IMR-90 (cell line): Measurements from ENCODE around the gene RPTOR. TPM values are rescaled to one million over a fixed set of nuclear protein-coding genes. Genes with fewer than 3 reads are reported as not detected.

Experiments used
- ATAC-seq: fragments of 200-7000 bp; cut with Tn5 transposase; 2 replicates; pipeline ENCODE4 v1.9.1; 2020; ENCODE audit warnings: low read depth, mild to moderate bottlenecking, moderate library complexity
- BruUV-seq: library from RNA; stranded (reverse); fragments of 400-500 nt; replicated peaks from 2 replicates; lab custom pipeline; 2021; lab: Mats Ljungman, UMichigan
- CTCF ChIA-PET: fragments of 300-600 bp; formaldehyde crosslinking; extraction: SDS; loops from one replicate; lab custom pipeline; 2021; ENCODE audit warnings: antibody characterized with exemption; lab: Yijun Ruan, JAX
- POLR2A ChIA-PET: fragments of 300-600 bp; sonication (Branson Sonifier 250); formaldehyde crosslinking; loops from one replicate; lab custom pipeline; 2022; ENCODE audit warnings: antibody characterized with exemption; ENCODE audit not compliant: unreplicated experiment; lab: Charles Lee
- DNase-seq: peaks from one replicate; pipeline ENCODE4 v3.0.0; 2013
- H2AFZ ChIP-seq: replicated peaks from 2 replicates; pipeline ENCODE3; 2013; ENCODE audit warnings: low read length, mild to moderate bottlenecking; ENCODE audit not compliant: poor library complexity
- H2AK5ac ChIP-seq: 2 replicates; pipeline ENCODE4 v1.6.1; 2013; ENCODE audit warnings: low read depth, low read length, inconsistent platforms
- H2AK9ac ChIP-seq: replicated peaks from 2 replicates; pipeline ENCODE3; 2013; ENCODE audit warnings: mild to moderate bottlenecking, low read depth, low read length, moderate library complexity; ENCODE audit not compliant: poor library complexity
- H2BK120ac ChIP-seq: 2 replicates; pipeline ENCODE4 v1.6.1; 2013; ENCODE audit warnings: low read depth, low read length, inconsistent platforms
- H2BK15ac ChIP-seq: 3 replicates; pipeline ENCODE4 v1.6.1; 2013; ENCODE audit warnings: low read depth, low read length, inconsistent platforms
- H2BK20ac ChIP-seq: 2 replicates; pipeline ENCODE4 v1.6.1; 2013; ENCODE audit warnings: low read depth, mild to moderate bottlenecking, inconsistent platforms, low read length, moderate library complexity
- H2BK5ac ChIP-seq: 2 replicates; pipeline ENCODE4 v1.6.1; 2013; ENCODE audit warnings: mild to moderate bottlenecking, low read depth, low read length, inconsistent platforms; ENCODE audit not compliant: poor library complexity, severe bottlenecking
- H3K14ac ChIP-seq: replicated peaks from 2 replicates; pipeline ENCODE4 v1.6.1; 2013; ENCODE audit warnings: low read depth, low read length, inconsistent platforms
- H3K18ac ChIP-seq: 2 replicates; pipeline ENCODE4 v1.6.1; 2013; ENCODE audit warnings: low read depth, low read length, control low read depth
- H3K23ac ChIP-seq: 2 replicates; pipeline ENCODE4 v1.6.1; 2013; ENCODE audit warnings: low read depth, low read length, inconsistent platforms
- H3K27ac ChIP-seq: 2 replicates; pipeline ENCODE4 v1.5.1; 2013; ENCODE audit warnings: mild to moderate bottlenecking, control low read depth, low read length; ENCODE audit not compliant: insufficient read depth
- H3K27me3 ChIP-seq: 2 replicates; pipeline ENCODE4 v1.6.1; 2013; ENCODE audit warnings: low read length; ENCODE audit not compliant: control insufficient read depth, insufficient read depth
- H3K36me3 ChIP-seq: 2 replicates; pipeline ENCODE4 v1.6.1; 2013; ENCODE audit warnings: low read length, mixed read lengths; ENCODE audit not compliant: control insufficient read depth, insufficient read depth
- H3K4ac ChIP-seq: 2 replicates; pipeline ENCODE4 v1.6.1; 2013; ENCODE audit warnings: low read depth, low read length, inconsistent platforms
- H3K4me1 ChIP-seq: 2 replicates; pipeline ENCODE4 v1.6.1; 2013; ENCODE audit warnings: low read length, mixed read lengths; ENCODE audit not compliant: control insufficient read depth, insufficient read depth
- H3K4me2 ChIP-seq: 2 replicates; pipeline ENCODE4 v1.6.1; 2013; ENCODE audit warnings: low read depth, mild to moderate bottlenecking, control low read depth, low read length, moderate library complexity
- H3K4me3 ChIP-seq: 2 replicates; pipeline ENCODE4 v1.5.1; 2013; ENCODE audit warnings: low read depth, mild to moderate bottlenecking, control low read depth, low read length, moderate library complexity; ENCODE audit not compliant: insufficient read depth
- H3K56ac ChIP-seq: 2 replicates; pipeline ENCODE4 v1.6.1; 2013; ENCODE audit warnings: low read length, inconsistent platforms; ENCODE audit not compliant: insufficient read depth; ENCODE audit errors: extremely low read depth
- H3K79me1 ChIP-seq, 2 experiments: 2 replicates each; pipeline ENCODE4 v1.6.1; 2013; ENCODE audit warnings: low read length in 2 of 2, inconsistent platforms in 1 of 2, low read depth in 1 of 2
- H3K9ac ChIP-seq: 2 replicates; pipeline ENCODE4 v1.6.1; 2013; ENCODE audit warnings: low read depth, low read length, control low read depth
- H3K9me1 ChIP-seq: 2 replicates; pipeline ENCODE4 v1.6.1; 2013; ENCODE audit warnings: low read length, inconsistent platforms; ENCODE audit not compliant: insufficient read depth
- H3K9me3 ChIP-seq: 2 replicates; pipeline ENCODE4 v1.6.1; 2013; ENCODE audit warnings: low read length; ENCODE audit not compliant: control insufficient read depth, insufficient read depth
- H4K20me1 ChIP-seq: 2 replicates; pipeline ENCODE4 v1.6.1; 2013; ENCODE audit warnings: low read length, inconsistent platforms; ENCODE audit not compliant: insufficient read depth
- H4K5ac ChIP-seq: 2 replicates; pipeline ENCODE4 v1.6.1; 2013; ENCODE audit warnings: mild to moderate bottlenecking, low read depth, low read length, control low read depth
- H4K8ac ChIP-seq, 2 experiments: 2 replicates each; pipeline ENCODE4 v1.6.1; 2013; ENCODE audit warnings: low read depth in 2 of 2, low read length in 2 of 2, control low read depth in 1 of 2, inconsistent platforms in 1 of 2
- H4K91ac ChIP-seq: 2 replicates; pipeline ENCODE4 v1.6.1; 2013; ENCODE audit warnings: low read depth, low read length, inconsistent platforms; ENCODE audit not compliant: insufficient read depth
- CHD1 ChIP-seq: IDR thresholded peaks from 2 replicates; pipeline ENCODE4 v1.6.1; 2012; ENCODE audit warnings: low read depth, low read length, improper control_type of control experiment
- POLR2A ChIP-seq: IDR thresholded peaks from 2 replicates; pipeline ENCODE4 v1.6.1; 2012; ENCODE audit warnings: mild to moderate bottlenecking, low read depth, low read length
- RCOR1 ChIP-seq: IDR thresholded peaks from 2 replicates; pipeline ENCODE4 v1.6.1; 2012; ENCODE audit warnings: mild to moderate bottlenecking, low read length, improper control_type of control experiment; ENCODE audit not compliant: insufficient replicate concordance
- WGBS, 2 experiments: methylation state at CpG; one replicate each; pipeline versions ENCODE4 v1.1.5 to v1.1.7; 2013; ENCODE audit warnings: missing lambda C conversion rate in 2 of 2; ENCODE audit not compliant: insufficient read length in 1 of 2; ENCODE audit errors: extremely low coverage in 2 of 2; 5-methylcytosine and 5-hydroxymethylcytosine counted together
- dilution Hi-C: fragments of 300-500 bp; cut with HindIII; formaldehyde crosslinking; loops from one replicate; pipeline ENCODE4 v1.14.3; 2018; ENCODE audit warnings: low sequenced_read_pairs; ENCODE audit not compliant: unreplicated experiment
- in situ Hi-C: fragments of 300-500 bp; cut with MboI; formaldehyde crosslinking; loops from 3 replicates; pipeline ENCODE4 v1.14.3; 2019; ENCODE audit warnings: low sequenced_read_pairs, inconsistent platforms, mixed read lengths
- intact Hi-C: fragments of 100-400 bp; cut with micrococcal nuclease; formaldehyde crosslinking; loops from 2 replicates; pipeline ENCODE4 v1.10.0; 2022
- polyA plus RNA-seq, 3 experiments: library from polyadenylated mRNA; depleted of rRNA; stranded (reverse); fragments of >200 nt; gene quantifications; 2 replicates each; pipeline ENCODE4 v1.2.3, GENCODE V29; 2012; ENCODE audit warnings: low replicate concordance in 1 of 3
- total RNA-seq: library from RNA; depleted of rRNA; stranded (reverse); fragments of >200 nt; gene quantifications from 2 replicates; pipeline ENCODE4 v1.2.3, GENCODE V29; 2012

Gene RPTOR
- total and polyA plus RNA-seq, 2 of the 4 experiments (the other 2 are of a cell fraction), result 10.8 to 14.7 TPM

- H3K79me1 ChIP-seq, result no peaks in the 10 kb centered on the region; a peak in 1 of 4 replicates
- intact Hi-C loops (no loop called here), in situ Hi-C loops (no loop called here), dilution Hi-C loops (no loop called here)
- H2AK5ac ChIP-seq, result no peak overlapping the region
- H2BK20ac ChIP-seq, result no peak overlapping the region
- H2BK5ac ChIP-seq, result no peak overlapping the region
- H3K4me2 ChIP-seq, result no peak overlapping the region
- no peak for ATAC-seq
- H3K4me3 ChIP-seq, result no peak overlapping the region
- H3K4ac ChIP-seq, result no peak overlapping the region
- TF ChIP-seq POLR2A, result no peak
- TF ChIP-seq RCOR1, result no peak
- no peak for TF ChIP-seq CHD1
- H4K91ac ChIP-seq, result no peak overlapping the region
- peaks cover 26% of the 10 kb centered on the region for H3K36me3 ChIP-seq
- no peak overlapping the region for H3K14ac ChIP-seq
- BruUV-seq, result no TSS peak
- H2AFZ ChIP-seq, result no peak overlapping the region
- no peak overlapping the region for H3K56ac ChIP-seq
- H4K8ac ChIP-seq, result no peak overlapping the region
- DNase-seq, result no peak
- H3K4me1 ChIP-seq, result peaks cover 11% of the 10 kb centered on the region
- H3K23ac ChIP-seq, result no peak overlapping the region
- no peak overlapping the region for H2BK15ac ChIP-seq
- H3K9me3 ChIP-seq, result no peaks in the 10 kb centered on the region
- no peak overlapping the region for H2AK9ac ChIP-seq
- H4K5ac ChIP-seq, result no peak overlapping the region
- 100% methylated on average over 10 of the region's 17 CpGs; no CpG with 5 or more reads in 1 of the 2 experiments for WGBS, 2 experiments
- H3K27me3 ChIP-seq, result no peaks in the 10 kb centered on the region
- H4K20me1 ChIP-seq, result no peaks in the 10 kb centered on the region
- ChIA-PET POLR2A (no interaction called here), CTCF (no interaction called here)
- H3K27ac ChIP-seq, result no peak overlapping the region
- no peak overlapping the region for H2BK120ac ChIP-seq
- no peak overlapping the region for H3K9ac ChIP-seq
- H3K9me1 ChIP-seq, result peaks cover 8% of the 10 kb centered on the region; the same call in 1 of the 2 replicates
- H3K18ac ChIP-seq, result no peak overlapping the region
These were observed 401.1 kb downstream of the RPTOR start for GRCh38 chr17:80945736-80946135.
